Glutamatergic neuron (in vitro differentiated cells): ENCODE results near the gene ARHGEF11. TPM values are rescaled to one million over a fixed set of nuclear protein-coding genes. Genes with fewer than 3 reads are reported as not detected.

Experiments
- DNase-seq: peaks from one replicate; pipeline ENCODE4 v3.0.0; 2022
- H3K27ac Mint-ChIP-seq: one replicate; pipeline ENCODE4 v1.8.0; 2020; ENCODE audit warnings: mild to moderate bottlenecking, mixed read lengths, inconsistent platforms; ENCODE audit not compliant: unreplicated experiment
- H3K27me3 Mint-ChIP-seq: one replicate; pipeline ENCODE4 v1.8.0; 2020; ENCODE audit warnings: mild to moderate bottlenecking, moderate library complexity, mixed read lengths, inconsistent platforms; ENCODE audit not compliant: unreplicated experiment
- H3K36me3 Mint-ChIP-seq: one replicate; pipeline ENCODE4 v1.8.0; 2020; ENCODE audit warnings: mild to moderate bottlenecking, mixed read lengths, inconsistent platforms; ENCODE audit not compliant: unreplicated experiment
- H3K4me1 Mint-ChIP-seq: one replicate; pipeline ENCODE4 v1.8.0; 2020; ENCODE audit warnings: mild to moderate bottlenecking, low read depth, mixed read lengths, inconsistent platforms; ENCODE audit not compliant: unreplicated experiment
- H3K4me3 Mint-ChIP-seq: one replicate; pipeline ENCODE4 v1.8.0; 2020; ENCODE audit warnings: mild to moderate bottlenecking, mixed read lengths, inconsistent platforms; ENCODE audit not compliant: unreplicated experiment
- H3K9me3 Mint-ChIP-seq: one replicate; pipeline ENCODE4 v1.8.0; 2020; ENCODE audit warnings: mild to moderate bottlenecking, moderate library complexity, mixed read lengths, inconsistent platforms; ENCODE audit not compliant: unreplicated experiment
- CTCF ChIP-seq: fragments of 200-600 bp; sonication (generic); IDR thresholded peaks from one replicate; pipeline ENCODE4 v1.5.0; 2021; ENCODE audit not compliant: partially characterized antibody, unreplicated experiment
- total RNA-seq: library from RNA; stranded (reverse); fragmentation: NEBNext Ultra II Directional; extraction: Animal tissue kit (Norgen Biotek cat#: 25700); gene quantifications from one replicate; pipeline ENCODE4 v1.2.1, GENCODE V29; 2021; ENCODE audit not compliant: unreplicated experiment

Gene ARHGEF11
- total RNA-seq, 1 donor from 2014 or later, result 40.5 TPM

GRCh38 chr1:156896490-156897033 lies 149.0 kb downstream of the ARHGEF11 start:
- H3K4me1 Mint-ChIP-seq, result peaks cover 6% of the 10 kb centered on the region
- no peaks in the 10 kb centered on the region for H3K36me3 Mint-ChIP-seq
- H3K27me3 Mint-ChIP-seq, result peaks cover 27% of the 10 kb centered on the region
- DNase-seq, result peak; percentile 12
- H3K27ac Mint-ChIP-seq, result no peak overlapping the region
- peaks cover 2% of the 10 kb centered on the region for H3K9me3 Mint-ChIP-seq
- no peak overlapping the region for H3K4me3 Mint-ChIP-seq
- no peak for TF ChIP-seq CTCF

GRCh38 chr1:156895927-156896326 lies 149.6 kb downstream of the ARHGEF11 start:
- Mint-ChIP-seq H3K27ac (no peak overlapping the region), H3K9me3 (peaks cover 2% of the 10 kb centered on the region), H3K4me3 (no peak overlapping the region), H3K27me3 (peaks cover 28% of the 10 kb centered on the region), H3K4me1 (peaks cover 6% of the 10 kb centered on the region), H3K36me3 (no peaks in the 10 kb centered on the region)
- no peak for DNase-seq
- TF ChIP-seq CTCF, result no peak

GRCh38 chr1:156895455-156895812 lies 150.1 kb downstream of the ARHGEF11 start:
- Mint-ChIP-seq H3K36me3 (no peaks in the 10 kb centered on the region), H3K27ac (no peak overlapping the region), H3K9me3 (peaks cover 2% of the 10 kb centered on the region), H3K4me3 (peak overlapping the region; percentile 24), H3K4me1 (peaks cover 6% of the 10 kb centered on the region), H3K27me3 (peaks cover 29% of the 10 kb centered on the region)
- no peak for TF ChIP-seq CTCF
- no peak for DNase-seq

- H3K4me3 Mint-ChIP-seq, result no peak overlapping the region
- H3K27ac Mint-ChIP-seq, result no peak overlapping the region
- peak; percentile 29 for DNase-seq
- H3K36me3 Mint-ChIP-seq, result no peaks in the 10 kb centered on the region
- H3K4me1 Mint-ChIP-seq, result peaks cover 8% of the 10 kb centered on the region
- no peak for TF ChIP-seq CTCF
- peaks cover 4% of the 10 kb centered on the region for H3K9me3 Mint-ChIP-seq
- H3K27me3 Mint-ChIP-seq, result peaks cover 33% of the 10 kb centered on the region
Measured at GRCh38 chr1:156894711-156895454, 150.7 kb downstream of the ARHGEF11 start.

GRCh38 chr1:156894001-156894400 lies 151.5 kb downstream of the ARHGEF11 start:
- H3K4me3 Mint-ChIP-seq, result no peak overlapping the region
- H3K9me3 Mint-ChIP-seq, result peaks cover 7% of the 10 kb centered on the region
- H3K27ac Mint-ChIP-seq, result peak overlapping the region; percentile 48
- no peaks in the 10 kb centered on the region for H3K36me3 Mint-ChIP-seq
- peaks cover 17% of the 10 kb centered on the region for H3K4me1 Mint-ChIP-seq
- peaks cover 34% of the 10 kb centered on the region for H3K27me3 Mint-ChIP-seq
- DNase-seq, result no peak
- TF ChIP-seq CTCF, result no peak
